GM23248 (cell line): ENCODE data around the gene UCK2. TPM values are rescaled to one million over a fixed set of nuclear protein-coding genes. Genes with fewer than 3 reads are reported as not detected.

Experiments
- DNase-seq: peaks from one replicate; pipeline ENCODE4 v3.0.0-alpha.2; 2015
- H2AFZ ChIP-seq: fragments of 200-600 bp; sonication (generic); 2 replicates; pipeline ENCODE4 v1.6.1; 2016; ENCODE audit warnings: antibody characterized with exemption
- H3F3A ChIP-seq: fragments of 200-600 bp; sonication (generic); 2 replicates; pipeline ENCODE4 v1.6.1; 2016; ENCODE audit warnings: mild to moderate bottlenecking, antibody characterized with exemption, mixed run types; ENCODE audit not compliant: insufficient read depth
- H3K27ac ChIP-seq: fragments of 200-600 bp; sonication (generic); 2 replicates; pipeline ENCODE4 v1.5.1; 2016; ENCODE audit warnings: mild to moderate bottlenecking
- H3K27me3 ChIP-seq: fragments of 200-600 bp; sonication (generic); replicated peaks from 2 replicates; pipeline ENCODE4 v1.6.1; 2016; ENCODE audit warnings: mild to moderate bottlenecking; ENCODE audit not compliant: insufficient read depth
- H3K36me3 ChIP-seq: fragments of 200-600 bp; sonication (generic); 2 replicates; pipeline ENCODE4 v1.6.1; 2016; ENCODE audit warnings: low read depth, mild to moderate bottlenecking
- H3K4me1 ChIP-seq: fragments of 200-600 bp; sonication (generic); 2 replicates; pipeline ENCODE4 v1.6.1; 2016; ENCODE audit warnings: mild to moderate bottlenecking; ENCODE audit not compliant: insufficient read depth
- H3K4me2 ChIP-seq: fragments of 200-600 bp; sonication (generic); one replicate; pipeline ENCODE4 v1.6.1; 2016; ENCODE audit warnings: mild to moderate bottlenecking; ENCODE audit not compliant: unreplicated experiment
- H3K4me3 ChIP-seq: fragments of 200-600 bp; sonication (generic); 2 replicates; pipeline ENCODE4 v1.5.1; 2016; ENCODE audit warnings: mild to moderate bottlenecking
- H3K79me2 ChIP-seq: fragments of 200-600 bp; sonication (generic); 2 replicates; pipeline ENCODE4 v1.6.1; 2016; ENCODE audit warnings: mild to moderate bottlenecking; ENCODE audit not compliant: insufficient read depth
- H3K9ac ChIP-seq: fragments of 200-600 bp; sonication (generic); 2 replicates; pipeline ENCODE4 v1.6.1; 2016; ENCODE audit warnings: mild to moderate bottlenecking
- H3K9me2 ChIP-seq: fragments of 200-600 bp; sonication (generic); 2 replicates; pipeline ENCODE4 v1.6.1; 2016; ENCODE audit warnings: mixed run types, mild to moderate bottlenecking, moderate library complexity; ENCODE audit not compliant: insufficient read depth
- H3K9me3 ChIP-seq: fragments of 200-600 bp; sonication (generic); one replicate; pipeline ENCODE4 v1.6.1; 2017; ENCODE audit warnings: low read depth
- H4K20me1 ChIP-seq: fragments of 200-600 bp; sonication (generic); 2 replicates; pipeline ENCODE4 v1.6.0; 2016; ENCODE audit not compliant: insufficient read depth
- EZH2 ChIP-seq: fragments of 200-600 bp; sonication (generic); IDR thresholded peaks from 2 replicates; pipeline ENCODE4 v1.6.1; 2018; ENCODE audit warnings: antibody characterized with exemption, mild to moderate bottlenecking; ENCODE audit not compliant: insufficient read depth, poor library complexity, severe bottlenecking
- EZH2phosphoT487 ChIP-seq: fragments of 200-600 bp; sonication (generic); IDR thresholded peaks from 2 replicates; pipeline ENCODE4 v1.6.1; 2018; ENCODE audit warnings: antibody characterized with exemption, moderate library complexity, mild to moderate bottlenecking, low read depth; ENCODE audit not compliant: insufficient read depth
- WGBS, 2 experiments: methylation state at CpG; one replicate each; pipeline ENCODE4 v1.1.6; 2015 to 2017; ENCODE audit warnings: low lambda C conversion rate in 2 of 2, low coverage in 1 of 2; ENCODE audit errors: missing lambda C conversion rate in 2 of 2; 5-methylcytosine and 5-hydroxymethylcytosine counted together
- in situ Hi-C: fragments of 300-500 bp; cut with MboI; formaldehyde crosslinking; loops from 2 replicates; pipeline ENCODE4 v1.15.0; 2020
- polyA plus RNA-seq: library from polyadenylated mRNA; unstranded; fragments of >200 nt; fragmentation: Nextera tagmentation; extraction: Ambion mirVana; gene quantifications from 2 replicates; pipeline ENCODE4 v1.2.1, GENCODE V29; 2016
- total RNA-seq: library from RNA; depleted of rRNA; stranded (reverse); fragments of >200 nt; shearing (Covaris generic); gene quantifications from 2 replicates; pipeline ENCODE4 v1.2.3, GENCODE V29; 2014

Gene UCK2
- total and polyA plus RNA-seq, 2 experiments from 2014 or later, result 78.2 to 81.9 TPM

- Histone ChIP-seq H3K79me2 (no peaks in the 10 kb centered on the region), H4K20me1 (no peaks in the 10 kb centered on the region), H3K4me2 (no peak overlapping the region), H3K9ac (no peak overlapping the region), H3K9me2 (no peaks in the 10 kb centered on the region), H3K27ac (no peak overlapping the region), H3K36me3 (no peaks in the 10 kb centered on the region), H3K4me3 (no peak overlapping the region), H3K9me3 (no peaks in the 10 kb centered on the region), H2AFZ (no peak overlapping the region), H3K27me3 (no peaks in the 10 kb centered on the region), H3F3A (peaks cover 6% of the 10 kb centered on the region; the same call in 1 of the 2 replicates), H3K4me1 (no peaks in the 10 kb centered on the region)
- TF ChIP-seq EZH2phosphoT487 (no peak), EZH2 (no peak)
- in situ Hi-C loops, result no loop called here
- no peak for DNase-seq
- WGBS, 2 experiments, result 60 to 65% methylated on average over 7 of the region's 7 CpGs
These were observed 98.2 kb downstream of the UCK2 start for GRCh38 chr1:165925498-165926079.

- Histone ChIP-seq H3K79me2 (no peaks in the 10 kb centered on the region), H3K9me2 (no peaks in the 10 kb centered on the region), H3K9me3 (no peaks in the 10 kb centered on the region), H3F3A (peaks cover 6% of the 10 kb centered on the region; the same call in 1 of the 2 replicates), H3K9ac (no peak overlapping the region), H3K27ac (no peak overlapping the region), H3K27me3 (no peaks in the 10 kb centered on the region), H3K4me2 (no peak overlapping the region), H4K20me1 (no peaks in the 10 kb centered on the region), H3K36me3 (no peaks in the 10 kb centered on the region), H2AFZ (no peak overlapping the region), H3K4me1 (no peaks in the 10 kb centered on the region), H3K4me3 (no peak overlapping the region)
- in situ Hi-C loops, result no loop called here
- DNase-seq, result no peak
- TF ChIP-seq EZH2, result no peak
- no peak for TF ChIP-seq EZH2phosphoT487
- WGBS, 2 experiments, result 32 to 38% methylated on average over 2 of the region's 2 CpGs
These were observed 99.8 kb downstream of the UCK2 start for GRCh38 chr1:165927169-165927568.

GRCh38 chr1:165928075-165928731 is 100.8 kb downstream of the UCK2 start:
- Histone ChIP-seq H3K4me1 (no peaks in the 10 kb centered on the region), H3K36me3 (no peaks in the 10 kb centered on the region), H2AFZ (no peak overlapping the region), H3K9me2 (no peaks in the 10 kb centered on the region), H3K27ac (no peak overlapping the region), H3K27me3 (no peaks in the 10 kb centered on the region), H3K4me2 (no peak overlapping the region), H3K9ac (no peak overlapping the region), H3K9me3 (no peaks in the 10 kb centered on the region), H3K79me2 (no peaks in the 10 kb centered on the region), H4K20me1 (no peaks in the 10 kb centered on the region), H3F3A (no peaks in the 10 kb centered on the region), H3K4me3 (no peak overlapping the region)
- 64% methylated on average over 10 of the region's 10 CpGs for WGBS, 2 experiments
- in situ Hi-C loops, result no loop called here
- peak; percentile 64 for DNase-seq
- TF ChIP-seq EZH2 (no peak), EZH2phosphoT487 (no peak)

GRCh38 chr1:165930961-165931360 is 103.5 kb downstream of the UCK2 start:
- TF ChIP-seq EZH2 (no peak), EZH2phosphoT487 (no peak)
- Histone ChIP-seq H3K79me2 (no peaks in the 10 kb centered on the region), H3K27me3 (no peaks in the 10 kb centered on the region), H3K36me3 (no peaks in the 10 kb centered on the region), H3K4me3 (no peak overlapping the region), H4K20me1 (no peaks in the 10 kb centered on the region), H3K9me2 (no peaks in the 10 kb centered on the region), H3K27ac (no peak overlapping the region), H2AFZ (no peak overlapping the region), H3K4me1 (no peaks in the 10 kb centered on the region), H3K4me2 (no peak overlapping the region), H3F3A (no peaks in the 10 kb centered on the region), H3K9me3 (no peaks in the 10 kb centered on the region), H3K9ac (no peak overlapping the region)
- 25 to 38% methylated on average over 1 of the region's 1 CpG for WGBS, 2 experiments
- no peak for DNase-seq
- in situ Hi-C loops, result loop anchor here (5.0 kb wide), 1 partner anchor 541 kb away; no protein-coding TSS in a partner anchor
